T-helper 1 cell treated with Interleukin-12 subunit alpha and Interleukin-12 subunit beta and Interleukin-4 antibody, amounts not matched to agents 30 μg/mL and 1 μg/mL, for 36 hours (primary cell): ENCODE data around the gene TMEM60.

Experiments
- H3K27ac Mint-ChIP-seq: one replicate; pipeline ENCODE4 v1.8.0; 2021; ENCODE audit warnings: mild to moderate bottlenecking, mixed read lengths
- H3K27me3 Mint-ChIP-seq: one replicate; pipeline ENCODE4 v1.8.0; 2021; ENCODE audit warnings: low read depth, mixed read lengths
- H3K36me3 Mint-ChIP-seq: one replicate; pipeline ENCODE4 v1.8.0; 2021; ENCODE audit warnings: low read depth, mixed read lengths
- H3K4me1 Mint-ChIP-seq: one replicate; pipeline ENCODE4 v1.8.0; 2021; ENCODE audit warnings: low read depth, mixed read lengths
- H3K4me3 Mint-ChIP-seq: one replicate; pipeline ENCODE4 v1.8.0; 2021; ENCODE audit warnings: mild to moderate bottlenecking, moderate library complexity, mixed read lengths
- H3K9me3 Mint-ChIP-seq: one replicate; pipeline ENCODE4 v1.8.0; 2021; ENCODE audit warnings: mixed read lengths

Gene TMEM60

GRCh38 chr7:77745746-77746145 lies 52.5 kb downstream of the TMEM60 start:
- H3K4me1 Mint-ChIP-seq: peaks cover 4% of the 10 kb centered on the region
- H3K27ac Mint-ChIP-seq: no peak overlapping the region
- no peak overlapping the region for H3K4me3 Mint-ChIP-seq
- H3K36me3 Mint-ChIP-seq: peaks cover 8% of the 10 kb centered on the region
- H3K9me3 Mint-ChIP-seq: no peaks in the 10 kb centered on the region
- no peaks in the 10 kb centered on the region for H3K27me3 Mint-ChIP-seq
